Measurements from ENCODE around the gene S100A8.
A peak's percentile ranks its signal among the peaks of the same experiment; 100 is the strongest.
"Not testable (repeated sequence)": the region's sequence is repeated elsewhere in the genome, so short reads cannot be mapped to it uniquely, and the experiment has no call there.

The S100A8 gene

GRCh38 chr1:153390938-153391710 lies at the start of gene S100A8:
Gene S100A8 (minus strand): TSS chr1:153391073. CDS start chr1:153390535, 538 bp downstream.
- DNase-seq = no peak

GRCh38 chr1:153439273-153439672 lies 48.4 kb upstream of the S100A8 start:
- DNase-seq = no peak

- DNase-seq = no peak
Observed at GRCh38 chr1:153438599-153438998, 47.7 kb upstream of the S100A8 start.

GRCh38 chr1:153437236-153437635 lies 46.4 kb upstream of the S100A8 start:
- no peak for DNase-seq

- DNase-seq = no peak
Observed at GRCh38 chr1:153434746-153435455, 44.0 kb upstream of the S100A8 start.

GRCh38 chr1:153432874-153433681 lies 42.2 kb upstream of the S100A8 start:
- DNase-seq = no peak

GRCh38 chr1:153431928-153432327 lies 41.1 kb upstream of the S100A8 start:
- DNase-seq = no peak

- no peak for DNase-seq
Observed at GRCh38 chr1:153431427-153431826, 40.6 kb upstream of the S100A8 start.

GRCh38 chr1:153431002-153431401 lies 40.1 kb upstream of the S100A8 start:
- DNase-seq = no peak

- no peak for DNase-seq
Observed at GRCh38 chr1:153430561-153430960, 39.7 kb upstream of the S100A8 start.

- DNase-seq = no peak
Observed at GRCh38 chr1:153430166-153430553, 39.3 kb upstream of the S100A8 start.

GRCh38 chr1:153429266-153430165 lies 38.6 kb upstream of the S100A8 start:
- no peak for DNase-seq

- no peak for DNase-seq
Observed at GRCh38 chr1:153428791-153429190, 37.9 kb upstream of the S100A8 start.

- no peak for DNase-seq
Observed at GRCh38 chr1:153428073-153428638, 37.3 kb upstream of the S100A8 start.

GRCh38 chr1:153426809-153427208 lies 35.9 kb upstream of the S100A8 start:
- no peak for DNase-seq

- peak; percentile 64 for DNase-seq
Observed at GRCh38 chr1:153422450-153423068, 31.7 kb upstream of the S100A8 start.

GRCh38 chr1:153420306-153420705 lies 29.4 kb upstream of the S100A8 start:
- DNase-seq = no peak

- not testable (repeated sequence) for DNase-seq
Observed at GRCh38 chr1:153419436-153419793, 28.5 kb upstream of the S100A8 start.

- DNase-seq = not testable (repeated sequence)
Observed at GRCh38 chr1:153418758-153419435, 28.0 kb upstream of the S100A8 start.

- no peak for DNase-seq
Observed at GRCh38 chr1:153417136-153417888, 26.4 kb upstream of the S100A8 start.

All from stimulated activated CD4-positive, alpha-beta T cell treated with anti-CD3 and anti-CD28 coated beads, Interleukin-4, amount 100 ng/mL, for 24 hours (primary cell).